GM19324 (cell line): Measurements from ENCODE around the gene B3GAT2.
"Not testable (repeated sequence)": the region's sequence is repeated elsewhere in the genome, so short reads cannot be mapped to it uniquely, and the experiment has no call there.

Source experiments
- ATAC-seq: cut with Tn5 transposase; IDR thresholded peaks from one replicate; pipeline ENCODE4 v1.9.1; 2021; ENCODE audit warnings: mild to moderate bottlenecking, moderate library complexity; ENCODE audit not compliant: unreplicated experiment, low FRiP score

B3GAT2 gene

GRCh38 chr6:70956451-70957283, at the start of gene B3GAT2:
Gene B3GAT2, minus strand, starts transcription at chr6:70957060. Its CDS starts 631 bp downstream, at chr6:70956429.
- no peak for ATAC-seq

GRCh38 chr6:70998148-70998547, 41.3 kb upstream of the B3GAT2 start:
- no peak for ATAC-seq

- no peak for ATAC-seq
These were observed 40.5 kb upstream of the B3GAT2 start for GRCh38 chr6:70997379-70997778.

- no peak for ATAC-seq
These were observed 39.2 kb upstream of the B3GAT2 start for GRCh38 chr6:70996106-70996505.

- no peak for ATAC-seq
These were observed 38.6 kb upstream of the B3GAT2 start for GRCh38 chr6:70995411-70995810.

GRCh38 chr6:70991253-70991652, 34.4 kb upstream of the B3GAT2 start:
- ATAC-seq = no peak

- ATAC-seq = no peak
These were observed 28.3 kb upstream of the B3GAT2 start for GRCh38 chr6:70985156-70985555.

- no peak for ATAC-seq
These were observed 25.9 kb upstream of the B3GAT2 start for GRCh38 chr6:70982747-70983146.

GRCh38 chr6:70980727-70981126, 23.9 kb upstream of the B3GAT2 start:
- ATAC-seq = no peak

- no peak for ATAC-seq
These were observed 16.7 kb upstream of the B3GAT2 start for GRCh38 chr6:70973604-70974003.

- no peak for ATAC-seq
These were observed 10.2 kb upstream of the B3GAT2 start for GRCh38 chr6:70967049-70967448.

- ATAC-seq = no peak
These were observed 391 bp upstream of the B3GAT2 start for GRCh38 chr6:70957284-70957617.

GRCh38 chr6:70956191-70956450, 739 bp downstream of the B3GAT2 start:
- no peak for ATAC-seq

GRCh38 chr6:70955441-70956190, 1.2 kb downstream of the B3GAT2 start:
- peak; percentile 99 for ATAC-seq

GRCh38 chr6:70954750-70955149, 2.1 kb downstream of the B3GAT2 start:
- no peak for ATAC-seq

- no peak for ATAC-seq
These were observed 2.7 kb downstream of the B3GAT2 start for GRCh38 chr6:70954176-70954575.

GRCh38 chr6:70952608-70953165, 4.2 kb downstream of the B3GAT2 start:
- ATAC-seq = no peak

GRCh38 chr6:70944321-70944720, 12.5 kb downstream of the B3GAT2 start:
- ATAC-seq = not testable (repeated sequence)

- no peak for ATAC-seq
These were observed 23.0 kb downstream of the B3GAT2 start for GRCh38 chr6:70933853-70934252.

GRCh38 chr6:70905742-70906141, 51.1 kb downstream of the B3GAT2 start:
- ATAC-seq = no peak

GRCh38 chr6:70903665-70904452, 53.0 kb downstream of the B3GAT2 start:
- no peak for ATAC-seq
